HepG2 (cell line): ENCODE measurements around the gene SMARCB1. TPM values are rescaled to one million over a fixed set of nuclear protein-coding genes. Genes with fewer than 3 reads are reported as not detected.

Source experiments
- ARNT ChIP-seq: fragments of 450-650 bp; IDR thresholded peaks from 2 replicates; pipeline ENCODE4 v1.6.1; 2017
- BHLHE40 ChIP-seq: IDR thresholded peaks from 2 replicates; pipeline ENCODE4 v1.6.1; 2011; ENCODE audit warnings: low read length, improper control_type of control experiment
- CBX5 ChIP-seq: sonication (generic); formaldehyde crosslinking; IDR thresholded peaks from 2 replicates; pipeline ENCODE4 v1.4.0; 2020; ENCODE audit warnings: missing genetic modification reagents, borderline replicate concordance
- FOXC1 ChIP-seq: sonication (generic); formaldehyde crosslinking; IDR thresholded peaks from 2 replicates; pipeline ENCODE4 v1.8.0; 2022; ENCODE audit warnings: mild to moderate bottlenecking, missing genetic modification reagents, borderline replicate concordance
- GTF3A ChIP-seq: sonication (generic); formaldehyde crosslinking; conservative IDR thresholded peaks from 2 replicates; pipeline ENCODE4 v1.4.0; 2020; ENCODE audit warnings: mild to moderate bottlenecking, missing genetic modification reagents
- NFRKB ChIP-seq: fragments of 450-650 bp; IDR thresholded peaks from 2 replicates; pipeline ENCODE4 v1.6.1; 2017
- NR2F2 ChIP-seq: IDR thresholded peaks from 2 replicates; pipeline ENCODE4 v1.6.1; 2012; ENCODE audit warnings: low read depth, inconsistent platforms, borderline replicate concordance
- POLR2A ChIP-seq, 2 experiments: IDR thresholded peaks; 2 replicates each; pipeline ENCODE4 v1.6.1; 2011; ENCODE audit warnings: low read depth in 2 of 2, low read length in 2 of 2, mild to moderate bottlenecking in 1 of 2, moderate library complexity in 1 of 2; ENCODE audit not compliant: insufficient read depth in 1 of 2
- PRDM15 ChIP-seq: sonication (generic); formaldehyde crosslinking; IDR thresholded peaks from 2 replicates; pipeline ENCODE4 v1.4.0; 2020; ENCODE audit warnings: missing genetic modification reagents
- SOX6 ChIP-seq, 2 experiments: fragments of 450-650 bp in 1 of 2; sonication (generic) in 1 of 2; formaldehyde crosslinking in 1 of 2; IDR thresholded peaks; 2 replicates each; pipeline versions ENCODE4 v1.4.0 to v1.6.1; 2017 to 2020; ENCODE audit warnings: antibody characterized with exemption in 1 of 2, mild to moderate bottlenecking in 1 of 2, missing genetic modification reagents in 1 of 2
- SSRP1 ChIP-seq: IDR thresholded peaks from 2 replicates; pipeline ENCODE4 v1.6.1; 2016; ENCODE audit warnings: control low read depth
- THAP9 ChIP-seq: sonication (generic); formaldehyde crosslinking; IDR thresholded peaks from 2 replicates; pipeline ENCODE4; 2020; ENCODE audit warnings: missing genetic modification reagents, mild to moderate bottlenecking, borderline replicate concordance
- XBP1 ChIP-seq: sonication (generic); formaldehyde crosslinking; IDR thresholded peaks from 2 replicates; pipeline ENCODE4 v1.5.0; 2020; ENCODE audit warnings: missing genetic modification reagents
- ZNF263 ChIP-seq: sonication (generic); formaldehyde crosslinking; IDR thresholded peaks from 2 replicates; pipeline ENCODE4 v1.4.0; 2020; ENCODE audit warnings: missing genetic modification reagents
- ZNF430 ChIP-seq: sonication (generic); formaldehyde crosslinking; IDR thresholded peaks from 2 replicates; pipeline ENCODE4 v1.9.0; 2021; ENCODE audit warnings: mild to moderate bottlenecking, missing genetic modification reagents
- ZNF792 ChIP-seq: IDR thresholded peaks from 2 replicates; pipeline ENCODE4 v1.6.1; 2016
- polyA plus RNA-seq, 8 experiments: library from polyadenylated mRNA; depleted of rRNA in 3 of 8; stranded (reverse) in 7 of 8; unstranded in 1 of 8; fragments of >200 nt; fragmentation: Illumina TruSeq in 4 of 8; extraction: Trizol in 4 of 8; gene quantifications; 2 replicates each; pipeline versions ENCODE4 v1.2.1 to v1.2.3, GENCODE V29; 2011 to 2016; ENCODE audit warnings: low read depth in 4 of 8, missing spikeins in 1 of 8, mixed read lengths in 1 of 8; ENCODE audit not compliant: insufficient read depth in 1 of 8
- total RNA-seq, 5 experiments: library from RNA; depleted of rRNA; stranded (reverse); fragments of >200 nt; fragmentation: Illumina TruSeq; extraction: Trizol; gene quantifications; 2 replicates each; pipeline ENCODE4 v1.2.3, GENCODE V29; 2016; ENCODE audit warnings: low read depth in 1 of 5
- TF ChIP-seq, protein P1 (sequence below): IDR thresholded peaks from 2 replicates; pipeline ENCODE4 v1.6.1; 2016; ENCODE audit warnings: mild to moderate bottlenecking
- TF ChIP-seq, protein P2 (sequence below): sonication (generic); formaldehyde crosslinking; IDR thresholded peaks from 2 replicates; pipeline ENCODE4 v1.5.1; 2020; ENCODE audit warnings: mild to moderate bottlenecking, moderate library complexity, missing genetic modification reagents

SMARCB1 gene
- total and polyA plus RNA-seq, 2 of the 13 experiments (the other 11 are each of a cell fraction or from before 2014, with no cell fraction given): 74.0 to 166 TPM

DNA sequence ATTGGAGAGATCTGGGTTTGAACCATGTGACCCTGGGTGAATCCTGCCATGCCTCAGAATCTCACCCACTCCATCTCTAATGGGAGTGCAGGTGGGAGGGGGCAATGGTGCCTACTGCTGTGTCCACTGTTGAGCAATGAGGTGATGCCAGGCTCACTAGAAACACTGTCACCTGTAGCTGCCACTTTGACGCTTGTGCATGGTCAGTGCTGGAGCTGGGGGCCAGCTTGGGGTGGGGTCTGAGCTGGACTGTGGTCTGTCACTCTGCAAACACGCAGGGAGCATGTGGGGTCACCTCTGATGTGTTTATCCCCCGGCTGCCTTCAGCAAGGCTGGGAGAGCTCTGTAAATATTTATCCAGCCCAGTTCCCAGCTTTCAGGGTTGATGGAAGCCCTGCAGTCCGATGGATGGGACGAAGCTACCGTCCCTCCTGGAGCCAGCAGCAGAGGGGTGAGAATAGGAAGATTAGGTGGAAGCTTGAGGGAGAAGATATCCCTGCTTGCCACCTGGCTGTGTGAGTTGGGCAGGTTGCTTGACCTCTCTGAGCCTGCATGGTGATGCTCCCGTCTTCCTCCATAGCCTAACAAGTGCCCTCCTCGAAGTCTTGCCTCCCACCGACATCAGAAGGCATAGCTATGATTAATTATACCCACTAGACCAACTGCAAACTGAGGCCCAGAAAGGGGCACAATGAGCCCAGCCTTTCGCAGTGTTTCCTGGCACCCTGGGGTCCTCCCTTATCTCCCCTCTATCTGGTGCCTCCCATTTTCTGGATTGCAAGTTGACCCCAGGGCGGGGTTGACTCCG, 12.4 kb upstream of the SMARCB1 start (continued):
- TF ChIP-seq THAP9 (CRISPR knock-in tag): 0 out of 2 replicates have a peak, but pooled peaks have one; percentile 4
- peak; percentile 59 to 72 for TF ChIP-seq POLR2A (IDR thresholded peaks at IDR 0.05; ENCODE audit: insufficient read depth in 1 of 2, low read depth in 2 of 2, low read length in 2 of 2)
- no peak for TF ChIP-seq XBP1 (CRISPR knock-in tag)
- no peak; the same call in 1 of the 2 replicates for TF ChIP-seq ZNF263 (CRISPR knock-in tag)
- TF ChIP-seq SOX6 (IDR thresholded peaks at IDR 0.05): no peak
- peak; percentile 88 for TF ChIP-seq SOX6 (CRISPR knock-in tag; IDR thresholded peaks at IDR 0.05)
- no peak for TF ChIP-seq NFRKB
- TF ChIP-seq ZNF430 (CRISPR knock-in tag): peak; percentile 19; the same call in 1 of the 2 replicates
- TF ChIP-seq GTF3A (CRISPR knock-in tag): 0 out of 2 replicates have a peak, but pooled peaks have one; percentile 4
- TF ChIP-seq FOXC1 (CRISPR knock-in tag): peak; percentile 21; the same call in 1 of the 2 replicates
- TF ChIP-seq CBX5: peak; percentile 48; the same call in 1 of the 2 replicates
- TF ChIP-seq NR2F2: peak; percentile 83
- TF ChIP-seq, protein P1, sequence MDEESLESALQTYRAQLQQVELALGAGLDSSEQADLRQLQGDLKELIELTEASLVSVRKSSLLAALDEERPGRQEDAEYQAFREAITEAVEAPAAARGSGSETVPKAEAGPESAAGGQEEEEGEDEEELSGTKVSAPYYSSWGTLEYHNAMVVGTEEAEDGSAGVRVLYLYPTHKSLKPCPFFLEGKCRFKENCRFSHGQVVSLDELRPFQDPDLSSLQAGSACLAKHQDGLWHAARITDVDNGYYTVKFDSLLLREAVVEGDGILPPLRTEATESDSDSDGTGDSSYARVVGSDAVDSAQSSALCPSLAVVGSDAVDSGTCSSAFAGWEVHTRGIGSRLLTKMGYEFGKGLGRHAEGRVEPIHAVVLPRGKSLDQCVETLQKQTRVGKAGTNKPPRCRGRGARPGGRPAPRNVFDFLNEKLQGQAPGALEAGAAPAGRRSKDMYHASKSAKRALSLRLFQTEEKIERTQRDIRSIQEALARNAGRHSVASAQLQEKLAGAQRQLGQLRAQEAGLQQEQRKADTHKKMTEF: peak; percentile 86
- peak; percentile 34; the same call in 1 of the 2 replicates for TF ChIP-seq SSRP1 (CRISPR knock-in tag)
- no peak for TF ChIP-seq ARNT
- TF ChIP-seq BHLHE40: peak; percentile 26; the same call in 1 of the 2 replicates
- no peak for TF ChIP-seq PRDM15 (CRISPR knock-in tag)
- no peak; the same call in 1 of the 2 replicates for TF ChIP-seq ZNF792 (CRISPR knock-in tag)
- TF ChIP-seq, protein P2, sequence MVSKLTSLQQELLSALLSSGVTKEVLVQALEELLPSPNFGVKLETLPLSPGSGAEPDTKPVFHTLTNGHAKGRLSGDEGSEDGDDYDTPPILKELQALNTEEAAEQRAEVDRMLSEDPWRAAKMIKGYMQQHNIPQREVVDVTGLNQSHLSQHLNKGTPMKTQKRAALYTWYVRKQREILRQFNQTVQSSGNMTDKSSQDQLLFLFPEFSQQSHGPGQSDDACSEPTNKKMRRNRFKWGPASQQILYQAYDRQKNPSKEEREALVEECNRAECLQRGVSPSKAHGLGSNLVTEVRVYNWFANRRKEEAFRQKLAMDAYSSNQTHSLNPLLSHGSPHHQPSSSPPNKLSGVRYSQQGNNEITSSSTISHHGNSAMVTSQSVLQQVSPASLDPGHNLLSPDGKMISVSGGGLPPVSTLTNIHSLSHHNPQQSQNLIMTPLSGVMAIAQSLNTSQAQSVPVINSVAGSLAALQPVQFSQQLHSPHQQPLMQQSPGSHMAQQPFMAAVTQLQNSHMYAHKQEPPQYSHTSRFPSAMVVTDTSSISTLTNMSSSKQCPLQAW: peak; percentile 74
